ENCODE measurements around the gene OSBPL5.

The OSBPL5 gene

DNA sequence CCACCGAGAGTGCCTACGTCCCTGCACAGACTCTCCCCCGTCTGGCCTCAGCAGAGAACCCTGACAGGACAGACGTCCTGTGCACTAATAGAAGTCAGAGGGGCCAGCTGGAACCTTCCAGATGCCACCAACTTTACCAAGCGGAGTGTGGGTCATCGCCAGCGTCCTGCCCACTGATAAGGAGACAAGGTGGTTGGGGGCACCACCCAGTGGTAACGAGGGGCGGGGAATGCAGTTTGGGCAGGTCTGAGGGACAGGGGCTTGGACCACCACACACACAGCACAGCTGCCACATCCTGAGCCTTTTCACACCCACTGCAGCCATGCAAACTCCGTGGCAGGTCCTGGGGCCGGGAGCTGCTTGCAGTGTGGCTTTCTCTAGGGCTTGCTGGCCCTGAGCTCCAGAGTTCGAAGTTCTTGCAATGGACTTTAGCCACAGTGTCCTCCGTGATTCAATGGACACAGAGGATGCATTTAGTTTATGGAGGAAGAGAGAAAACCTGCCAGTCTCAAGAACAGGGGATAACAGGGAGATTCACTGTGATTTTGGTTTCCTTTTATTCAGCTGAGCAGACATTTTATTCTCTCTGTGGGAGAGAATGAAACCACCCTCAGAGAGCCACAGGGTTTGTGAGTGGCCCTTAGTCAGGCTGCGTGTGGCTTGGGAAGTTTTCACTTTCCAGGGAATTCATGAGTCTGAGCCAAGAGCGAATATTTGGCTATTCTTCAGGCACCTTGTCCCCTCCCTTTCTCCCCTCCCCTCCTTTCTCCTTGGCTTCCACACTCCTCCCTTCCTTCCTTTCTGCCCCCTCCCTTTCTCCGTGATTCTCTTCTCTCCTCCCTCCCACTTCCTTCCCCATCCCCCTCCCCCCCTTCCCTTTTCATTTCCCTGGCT, 40.4 kb upstream of the OSBPL5 start:
- DNase-seq (ENCODE audit: low spot score): no peak

DNA sequence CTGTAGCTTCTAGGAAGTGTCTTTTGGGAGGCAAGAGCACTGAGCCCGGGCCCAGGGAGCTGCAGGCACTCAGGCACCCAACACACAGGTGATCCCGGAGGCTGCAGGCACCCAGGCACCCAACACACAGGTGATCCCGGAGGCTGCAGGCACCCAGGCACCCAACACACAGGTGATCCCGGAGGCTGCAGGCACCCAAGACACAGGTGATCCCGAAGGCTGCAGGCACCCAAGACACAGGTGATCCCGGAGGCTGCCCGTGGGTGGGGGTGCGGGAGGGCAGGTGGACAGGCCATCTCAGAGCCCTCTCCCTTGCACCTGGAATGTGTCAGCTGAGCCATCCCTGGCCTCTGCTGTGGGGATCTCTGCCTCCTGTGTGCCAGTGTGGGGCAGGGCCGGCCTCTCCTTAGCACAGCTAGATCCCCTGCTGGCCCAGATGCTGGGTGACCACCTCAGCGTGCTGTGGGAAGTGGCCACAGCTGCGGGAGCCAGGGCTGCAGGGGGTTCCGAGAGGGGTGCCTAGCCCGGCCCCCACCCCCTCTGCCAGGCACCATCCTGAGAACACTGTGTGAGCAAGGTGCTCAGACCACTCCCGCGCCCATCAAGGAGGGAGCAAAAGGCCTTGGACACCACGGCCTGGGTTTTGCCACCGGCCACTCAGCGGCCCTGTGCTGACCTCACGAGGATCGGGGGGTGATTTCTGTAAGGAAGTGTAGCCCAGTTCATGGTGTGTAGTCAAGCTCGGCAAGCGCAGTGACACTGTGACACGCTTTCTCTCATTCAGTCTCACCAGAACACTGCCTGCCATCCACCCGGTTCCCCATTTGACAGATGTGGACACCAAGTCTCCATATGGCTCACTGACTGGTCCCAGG, 39.3 kb upstream of the OSBPL5 start:
- TF ChIP-seq, protein P1, sequence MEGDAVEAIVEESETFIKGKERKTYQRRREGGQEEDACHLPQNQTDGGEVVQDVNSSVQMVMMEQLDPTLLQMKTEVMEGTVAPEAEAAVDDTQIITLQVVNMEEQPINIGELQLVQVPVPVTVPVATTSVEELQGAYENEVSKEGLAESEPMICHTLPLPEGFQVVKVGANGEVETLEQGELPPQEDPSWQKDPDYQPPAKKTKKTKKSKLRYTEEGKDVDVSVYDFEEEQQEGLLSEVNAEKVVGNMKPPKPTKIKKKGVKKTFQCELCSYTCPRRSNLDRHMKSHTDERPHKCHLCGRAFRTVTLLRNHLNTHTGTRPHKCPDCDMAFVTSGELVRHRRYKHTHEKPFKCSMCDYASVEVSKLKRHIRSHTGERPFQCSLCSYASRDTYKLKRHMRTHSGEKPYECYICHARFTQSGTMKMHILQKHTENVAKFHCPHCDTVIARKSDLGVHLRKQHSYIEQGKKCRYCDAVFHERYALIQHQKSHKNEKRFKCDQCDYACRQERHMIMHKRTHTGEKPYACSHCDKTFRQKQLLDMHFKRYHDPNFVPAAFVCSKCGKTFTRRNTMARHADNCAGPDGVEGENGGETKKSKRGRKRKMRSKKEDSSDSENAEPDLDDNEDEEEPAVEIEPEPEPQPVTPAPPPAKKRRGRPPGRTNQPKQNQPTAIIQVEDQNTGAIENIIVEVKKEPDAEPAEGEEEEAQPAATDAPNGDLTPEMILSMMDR (IDR thresholded peaks at IDR 0.05; ENCODE audit: extremely low read depth, missing control alignments): no peak
- no peak for DNase-seq (ENCODE audit: low spot score)

More for the DNA sequence above, 40.4 kb upstream of the OSBPL5 start:
- TF ChIP-seq, protein P1 (IDR thresholded peaks at IDR 0.05; ENCODE audit: extremely low read depth, missing control alignments): no peak

DNA sequence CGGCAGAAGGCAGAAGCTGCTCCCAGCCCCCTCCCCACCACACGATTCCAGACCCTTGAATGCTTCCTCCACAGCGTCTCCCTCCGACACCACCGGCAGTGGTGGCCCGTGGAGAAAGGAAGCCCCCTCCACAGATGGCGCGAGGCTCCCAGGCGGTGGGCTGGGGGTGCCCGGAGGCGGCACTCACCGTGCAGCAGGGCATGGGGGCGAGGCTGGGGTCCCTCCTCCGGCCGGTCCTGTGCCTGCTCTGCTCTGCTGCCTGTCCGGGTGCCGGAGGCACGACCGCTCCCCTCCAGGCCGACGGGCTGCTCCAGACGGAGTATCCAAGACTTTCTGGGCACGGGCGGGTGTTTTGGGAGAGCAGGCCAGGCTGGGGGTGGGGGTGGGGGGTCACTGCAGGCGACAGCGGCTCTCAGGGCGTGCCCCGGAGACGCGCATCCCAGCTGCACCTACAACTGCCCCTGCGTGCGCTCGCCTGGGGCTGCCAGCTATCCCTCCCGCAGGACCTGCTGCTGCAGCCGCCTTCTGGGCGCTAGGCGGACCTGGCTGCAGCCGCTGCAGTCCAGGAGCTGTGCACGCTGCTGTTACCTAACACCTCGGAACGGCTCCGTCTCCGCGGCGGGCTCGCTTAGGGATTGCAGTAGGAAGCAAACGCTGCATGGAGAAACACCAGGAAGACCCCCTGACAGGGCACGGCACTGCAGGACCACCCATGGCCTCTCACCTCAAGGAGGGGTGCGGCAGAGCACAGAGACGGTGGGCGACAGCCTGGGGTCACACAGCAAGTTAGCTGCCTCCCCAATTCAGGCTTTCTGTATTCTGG, 38.3 kb upstream of the OSBPL5 start:
- no peak for DNase-seq (ENCODE audit: low spot score)

DNA sequence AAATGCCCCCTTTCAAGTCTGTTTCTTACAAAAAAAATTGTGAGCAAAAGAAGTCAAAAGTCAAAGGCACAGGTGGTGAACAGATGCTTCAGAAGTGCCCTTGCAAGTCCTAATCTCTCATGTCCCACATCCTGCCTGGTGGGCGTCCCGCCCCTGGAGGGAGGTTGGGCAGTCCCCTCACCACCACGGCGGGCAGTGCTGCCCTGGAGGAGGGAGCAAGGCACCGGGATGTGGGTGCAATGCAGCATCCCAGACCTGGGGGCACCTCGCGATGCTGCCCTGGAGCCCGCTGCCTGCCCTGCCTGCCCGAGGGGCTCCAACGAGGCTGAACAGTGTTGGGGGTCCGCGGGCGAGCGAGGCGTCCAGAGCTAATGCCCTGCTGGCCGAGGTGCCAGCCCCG, 37.6 kb upstream of the OSBPL5 start:
- TF ChIP-seq, protein P1 (IDR thresholded peaks at IDR 0.05; ENCODE audit: extremely low read depth, missing control alignments): no peak
- no peak for DNase-seq (ENCODE audit: low spot score)

More for the DNA sequence above, 38.3 kb upstream of the OSBPL5 start:
- TF ChIP-seq, protein P1 (IDR thresholded peaks at IDR 0.05; ENCODE audit: extremely low read depth, missing control alignments): no peak

DNA sequence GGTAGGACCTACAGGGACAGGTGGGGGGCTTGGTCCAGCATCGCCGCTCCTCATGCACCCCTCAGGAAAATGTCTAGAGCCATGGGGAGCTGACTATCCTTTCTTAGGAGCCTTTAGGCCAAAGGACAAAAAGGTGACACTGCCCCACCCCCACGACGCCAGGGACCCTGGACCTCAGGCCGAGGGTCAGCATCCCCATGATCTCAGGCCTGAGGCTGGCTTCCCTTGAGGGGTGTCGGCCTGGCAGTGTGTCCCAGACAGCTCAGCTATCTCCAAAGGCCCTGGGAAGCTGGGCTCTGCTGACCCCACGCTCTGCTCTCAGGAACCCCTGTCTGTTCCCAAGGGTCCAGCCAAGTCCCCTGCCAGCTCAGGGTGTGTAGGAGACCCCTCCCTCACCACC, 37.2 kb upstream of the OSBPL5 start:
- DNase-seq (ENCODE audit: low spot score): no peak

DNA sequence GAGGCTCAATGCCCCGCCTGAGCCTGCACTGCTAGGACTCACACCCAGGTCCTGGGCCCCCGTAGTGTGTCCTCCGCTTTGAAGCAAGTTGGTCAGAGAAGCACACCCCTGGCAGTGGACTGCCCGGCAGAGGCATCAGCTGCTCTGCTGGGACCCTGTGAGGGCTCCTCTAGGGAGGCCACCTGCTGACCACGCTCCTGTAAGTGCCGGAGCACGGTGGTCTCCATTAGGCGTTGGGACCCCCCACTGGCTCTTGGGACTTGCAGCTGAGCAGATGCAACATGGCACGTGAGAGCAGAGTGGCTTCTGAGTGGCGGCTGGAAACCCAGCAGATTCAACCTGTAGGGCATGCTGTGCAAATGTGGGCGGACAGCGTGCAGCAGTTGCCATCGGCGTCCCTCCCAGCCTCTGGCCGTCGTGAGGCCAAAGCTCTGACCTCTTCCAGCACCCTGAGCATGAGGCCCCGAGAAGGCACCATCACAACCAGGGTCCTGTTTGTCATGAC, 36.6 kb upstream of the OSBPL5 start:
- no peak for DNase-seq (ENCODE audit: low spot score)
- TF ChIP-seq, protein P1 (IDR thresholded peaks at IDR 0.05; ENCODE audit: extremely low read depth, missing control alignments): no peak

More for the DNA sequence above, 37.2 kb upstream of the OSBPL5 start:
- TF ChIP-seq, protein P1 (IDR thresholded peaks at IDR 0.05; ENCODE audit: extremely low read depth, missing control alignments): no peak

All from GM20000 (cell line).